GM23248 (cell line): Measurements from ENCODE around the gene BCAR3. TPM values are rescaled to one million over a fixed set of nuclear protein-coding genes. Genes with fewer than 3 reads are reported as not detected.
A peak's percentile ranks its signal among the peaks of the same experiment; 100 is the strongest.

Experiments used
- DNase-seq: peaks from one replicate; pipeline ENCODE4 v3.0.0-alpha.2; 2015
- H2AFZ ChIP-seq: fragments of 200-600 bp; sonication (generic); 2 replicates; pipeline ENCODE4 v1.6.1; 2016; ENCODE audit warnings: antibody characterized with exemption
- H3F3A ChIP-seq: fragments of 200-600 bp; sonication (generic); 2 replicates; pipeline ENCODE4 v1.6.1; 2016; ENCODE audit warnings: mild to moderate bottlenecking, antibody characterized with exemption, mixed run types; ENCODE audit not compliant: insufficient read depth
- H3K27ac ChIP-seq: fragments of 200-600 bp; sonication (generic); 2 replicates; pipeline ENCODE4 v1.5.1; 2016; ENCODE audit warnings: mild to moderate bottlenecking
- H3K27me3 ChIP-seq: fragments of 200-600 bp; sonication (generic); replicated peaks from 2 replicates; pipeline ENCODE4 v1.6.1; 2016; ENCODE audit warnings: mild to moderate bottlenecking; ENCODE audit not compliant: insufficient read depth
- H3K36me3 ChIP-seq: fragments of 200-600 bp; sonication (generic); 2 replicates; pipeline ENCODE4 v1.6.1; 2016; ENCODE audit warnings: low read depth, mild to moderate bottlenecking
- H3K4me1 ChIP-seq: fragments of 200-600 bp; sonication (generic); 2 replicates; pipeline ENCODE4 v1.6.1; 2016; ENCODE audit warnings: mild to moderate bottlenecking; ENCODE audit not compliant: insufficient read depth
- H3K4me2 ChIP-seq: fragments of 200-600 bp; sonication (generic); one replicate; pipeline ENCODE4 v1.6.1; 2016; ENCODE audit warnings: mild to moderate bottlenecking; ENCODE audit not compliant: unreplicated experiment
- H3K4me3 ChIP-seq: fragments of 200-600 bp; sonication (generic); 2 replicates; pipeline ENCODE4 v1.5.1; 2016; ENCODE audit warnings: mild to moderate bottlenecking
- H3K79me2 ChIP-seq: fragments of 200-600 bp; sonication (generic); 2 replicates; pipeline ENCODE4 v1.6.1; 2016; ENCODE audit warnings: mild to moderate bottlenecking; ENCODE audit not compliant: insufficient read depth
- H3K9ac ChIP-seq: fragments of 200-600 bp; sonication (generic); 2 replicates; pipeline ENCODE4 v1.6.1; 2016; ENCODE audit warnings: mild to moderate bottlenecking
- H3K9me2 ChIP-seq: fragments of 200-600 bp; sonication (generic); 2 replicates; pipeline ENCODE4 v1.6.1; 2016; ENCODE audit warnings: mixed run types, mild to moderate bottlenecking, moderate library complexity; ENCODE audit not compliant: insufficient read depth
- H3K9me3 ChIP-seq: fragments of 200-600 bp; sonication (generic); one replicate; pipeline ENCODE4 v1.6.1; 2017; ENCODE audit warnings: low read depth
- H4K20me1 ChIP-seq: fragments of 200-600 bp; sonication (generic); 2 replicates; pipeline ENCODE4 v1.6.0; 2016; ENCODE audit not compliant: insufficient read depth
- EZH2 ChIP-seq: fragments of 200-600 bp; sonication (generic); IDR thresholded peaks from 2 replicates; pipeline ENCODE4 v1.6.1; 2018; ENCODE audit warnings: antibody characterized with exemption, mild to moderate bottlenecking; ENCODE audit not compliant: insufficient read depth, poor library complexity, severe bottlenecking
- EZH2phosphoT487 ChIP-seq: fragments of 200-600 bp; sonication (generic); IDR thresholded peaks from 2 replicates; pipeline ENCODE4 v1.6.1; 2018; ENCODE audit warnings: antibody characterized with exemption, moderate library complexity, mild to moderate bottlenecking, low read depth; ENCODE audit not compliant: insufficient read depth
- WGBS, 2 experiments: methylation state at CpG; one replicate each; pipeline ENCODE4 v1.1.6; 2015 to 2017; ENCODE audit warnings: low lambda C conversion rate in 2 of 2, low coverage in 1 of 2; ENCODE audit errors: missing lambda C conversion rate in 2 of 2; 5-methylcytosine and 5-hydroxymethylcytosine counted together
- in situ Hi-C: fragments of 300-500 bp; cut with MboI; formaldehyde crosslinking; loops from 2 replicates; pipeline ENCODE4 v1.15.0; 2020
- polyA plus RNA-seq: library from polyadenylated mRNA; unstranded; fragments of >200 nt; fragmentation: Nextera tagmentation; extraction: Ambion mirVana; gene quantifications from 2 replicates; pipeline ENCODE4 v1.2.1, GENCODE V29; 2016
- total RNA-seq: library from RNA; depleted of rRNA; stranded (reverse); fragments of >200 nt; shearing (Covaris generic); gene quantifications from 2 replicates; pipeline ENCODE4 v1.2.3, GENCODE V29; 2014

Gene BCAR3
- total and polyA plus RNA-seq, 2 experiments from 2014 or later, result 65.1 to 83.2 TPM

DNA sequence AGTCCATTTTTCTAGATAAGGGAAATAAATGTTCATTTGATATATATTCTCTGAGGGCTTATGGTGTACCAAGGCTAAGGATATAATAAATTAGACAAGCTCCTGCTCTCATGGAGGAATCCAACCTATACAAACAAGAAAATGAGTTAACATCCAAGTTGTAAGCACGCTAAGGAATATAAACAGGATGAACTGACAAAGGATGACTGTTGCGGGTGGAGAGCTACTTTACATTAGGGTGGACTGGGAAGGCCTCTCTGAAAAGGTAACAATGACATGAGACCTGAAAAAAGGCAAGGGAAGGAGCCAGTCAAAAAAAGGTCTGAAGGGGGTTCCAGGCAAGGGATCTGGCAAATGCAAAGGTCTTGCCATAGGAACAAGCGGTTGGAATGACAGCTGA is 3.1 kb downstream of the BCAR3 start:
- in situ Hi-C loops, result no loop called here
- Histone ChIP-seq H3K9ac (no peak overlapping the region), H3K4me3 (peak overlapping the region; percentile 88), H3K4me2 (peak overlapping the region; percentile 99), H2AFZ (no peak overlapping the region), H3K27ac (peak overlapping the region; percentile 92; the same call in 1 of the 2 replicates), H3K9me3 (no peaks in the 10 kb centered on the region), H4K20me1 (peaks cover 28% of the 10 kb centered on the region), H3K9me2 (no peaks in the 10 kb centered on the region), H3K4me1 (peaks cover 72% of the 10 kb centered on the region), H3F3A (peaks cover 87% of the 10 kb centered on the region), H3K36me3 (peaks cover 31% of the 10 kb centered on the region), H3K79me2 (peaks cover 98% of the 10 kb centered on the region), H3K27me3 (no peaks in the 10 kb centered on the region)
- no peak for TF ChIP-seq EZH2
- TF ChIP-seq EZH2phosphoT487, result no peak
- WGBS, 2 experiments, result 83 to 85% methylated on average over 3 of the region's 3 CpGs
- DNase-seq, result no peak

DNA sequence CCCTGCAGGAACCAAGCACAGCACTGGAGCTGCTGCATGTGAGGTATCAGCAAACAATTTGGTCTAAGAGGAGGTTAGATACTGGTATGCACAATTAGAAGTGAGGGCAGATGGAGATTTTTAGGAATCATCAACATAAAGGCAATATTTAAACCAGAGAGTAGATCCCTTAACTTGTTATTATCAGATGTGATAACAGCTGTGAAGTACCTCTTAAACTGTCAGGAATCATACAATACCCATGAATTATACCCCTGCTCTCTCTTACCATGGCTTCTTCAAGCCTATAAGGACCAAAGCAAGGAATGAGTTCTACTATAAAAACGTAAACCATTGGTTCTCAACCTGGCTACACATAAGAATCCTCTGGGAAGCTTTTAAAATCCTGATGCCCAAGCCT is 3.9 kb downstream of the BCAR3 start:
- peaks cover 29% of the 10 kb centered on the region for H4K20me1 ChIP-seq
- H3K4me2 ChIP-seq, result peak overlapping the region; percentile 99
- no peak for DNase-seq
- no peak for TF ChIP-seq EZH2
- TF ChIP-seq EZH2phosphoT487, result no peak
- peaks cover 38% of the 10 kb centered on the region for H3K36me3 ChIP-seq
- no peaks in the 10 kb centered on the region for H3K9me2 ChIP-seq
- in situ Hi-C loops, result no loop called here
- peak overlapping the region; percentile 88 for H3K4me3 ChIP-seq
- H3K27me3 ChIP-seq, result no peaks in the 10 kb centered on the region
- no peak overlapping the region for H3K9ac ChIP-seq
- H3K79me2 ChIP-seq, result peaks cover 98% of the 10 kb centered on the region
- no peaks in the 10 kb centered on the region for H3K9me3 ChIP-seq
- 95 to 100% methylated on average over 1 of the region's 1 CpG for WGBS, 2 experiments
- peaks cover 87% of the 10 kb centered on the region for H3F3A ChIP-seq
- no peak overlapping the region for H3K27ac ChIP-seq
- H2AFZ ChIP-seq, result no peak overlapping the region
- H3K4me1 ChIP-seq, result peaks cover 79% of the 10 kb centered on the region

DNA sequence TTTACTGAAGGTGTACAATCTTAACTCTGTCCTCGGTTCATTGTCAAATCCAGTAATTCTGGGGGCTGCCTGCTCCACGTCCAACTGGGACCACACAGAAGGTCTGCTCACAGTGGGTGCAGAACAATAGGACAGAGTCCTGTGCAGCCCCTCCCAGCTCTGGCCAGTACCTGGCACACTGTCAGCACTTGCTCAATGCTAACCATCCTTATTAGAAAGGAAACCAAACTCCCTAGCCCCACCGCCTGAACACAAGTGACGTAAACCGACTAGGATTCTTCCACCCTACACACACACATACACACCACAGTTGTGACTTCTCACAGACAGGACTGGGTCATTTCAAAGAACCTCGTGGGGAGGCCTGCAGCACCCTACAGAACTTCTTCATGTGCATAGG is 5.2 kb downstream of the BCAR3 start:
- Histone ChIP-seq H3K79me2 (peaks cover 98% of the 10 kb centered on the region), H3K4me3 (0 out of 2 replicates have a peak overlapping the region, but pooled peaks have one; percentile 14), H3F3A (peaks cover 90% of the 10 kb centered on the region), H3K27ac (peak overlapping the region; percentile 18; the same call in 1 of the 2 replicates), H3K27me3 (no peaks in the 10 kb centered on the region), H3K9me2 (no peaks in the 10 kb centered on the region), H2AFZ (no peak overlapping the region), H3K9me3 (no peaks in the 10 kb centered on the region), H3K36me3 (peaks cover 46% of the 10 kb centered on the region), H4K20me1 (peaks cover 29% of the 10 kb centered on the region), H3K4me1 (peaks cover 84% of the 10 kb centered on the region), H3K9ac (no peak overlapping the region), H3K4me2 (peak overlapping the region; percentile 51)
- peak; percentile 41 for DNase-seq
- in situ Hi-C loops, result no loop called here
- WGBS, 2 experiments, result 53 to 65% methylated on average over 6 of the region's 6 CpGs
- no peak for TF ChIP-seq EZH2phosphoT487
- no peak for TF ChIP-seq EZH2

DNA sequence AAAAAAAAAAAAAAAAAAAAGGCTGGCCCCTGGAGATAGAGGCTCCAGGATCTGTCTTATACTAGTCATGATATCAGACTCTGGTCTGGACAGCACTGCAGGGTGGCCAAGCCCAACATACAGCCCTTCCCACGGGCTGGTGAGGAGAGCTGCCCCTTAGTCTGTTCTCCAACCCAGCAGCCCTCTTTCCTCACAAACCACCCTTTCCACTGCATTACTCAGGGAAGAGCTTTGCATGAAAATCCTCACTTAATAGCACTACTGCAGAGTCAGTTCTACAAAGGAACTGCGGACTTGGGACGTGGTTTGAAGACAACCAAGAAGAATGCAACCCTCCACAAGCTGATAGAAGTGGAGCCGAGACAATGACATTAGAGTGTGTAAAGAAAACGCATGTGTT is 5.7 kb downstream of the BCAR3 start:
- peaks cover 51% of the 10 kb centered on the region for H3K36me3 ChIP-seq
- in situ Hi-C loops, result no loop called here

More for the DNA sequence above, 5.7 kb downstream of the BCAR3 start:
- Histone ChIP-seq H3K27me3 (no peaks in the 10 kb centered on the region), H3K9me2 (no peaks in the 10 kb centered on the region), H2AFZ (no peak overlapping the region), H3K27ac (peak overlapping the region; percentile 18; the same call in 1 of the 2 replicates), H3K9me3 (no peaks in the 10 kb centered on the region), H3K4me3 (no peak overlapping the region), H3K79me2 (peaks cover 100% of the 10 kb centered on the region), H4K20me1 (peaks cover 29% of the 10 kb centered on the region), H3F3A (peaks cover 95% of the 10 kb centered on the region), H3K9ac (no peak overlapping the region), H3K4me2 (peak overlapping the region; percentile 51), H3K4me1 (peaks cover 89% of the 10 kb centered on the region)
- no peak for TF ChIP-seq EZH2phosphoT487
- no peak for TF ChIP-seq EZH2
- WGBS, 2 experiments, result 94 to 96% methylated on average over 5 of the region's 5 CpGs
- peak; percentile 48 for DNase-seq
